HCT116 (cell line): ENCODE data around the gene CDH13. TPM values are rescaled to one million over a fixed set of nuclear protein-coding genes. Genes with fewer than 3 reads are reported as not detected.

Experiments used
- ATAC-seq: fragments of 200-7000 bp; cut with Tn5 transposase; 2 replicates; pipeline ENCODE4 v1.9.1; 2020; ENCODE audit warnings: mild to moderate bottlenecking, moderate library complexity
- BruUV-seq: library from RNA; stranded (reverse); fragments of 400-500 nt; replicated peaks from 2 replicates; lab custom pipeline; 2021; lab: Mats Ljungman, UMichigan
- CTCF ChIA-PET: fragments of 300-600 bp; sonication (Branson Sonifier 250); formaldehyde crosslinking; loops from one replicate; lab custom pipeline; 2021; ENCODE audit warnings: antibody characterized with exemption; lab: Charles Lee
- POLR2A ChIA-PET: fragments of 300-600, 350-600 bp; sonication (Branson Sonifier 250); formaldehyde crosslinking; loops from one replicate; lab custom pipeline; 2021; ENCODE audit warnings: antibody characterized with exemption; lab: Charles Lee
- RAD21 ChIA-PET, 2 experiments: fragments of 300-600 bp; sonication (Branson Sonifier 250); formaldehyde crosslinking; loops; one replicate each; lab custom pipeline; 2023; ENCODE audit warnings: low total read pairs in 2 of 2; ENCODE audit not compliant: uncharacterized antibody in 2 of 2, unreplicated experiment in 2 of 2, low non-redundant PET in 1 of 2; lab: Charles Lee
- DNase-seq: peaks from one replicate; pipeline ENCODE4 v3.0.0-alpha.2; 2010; ENCODE audit warnings: low read depth, low spot score
- H2AFZ ChIP-seq: fragments of 200-600 bp; shearing (Covaris generic), sonication (generic); 2 replicates; pipeline ENCODE4 v1.6.1; 2017; ENCODE audit warnings: low read depth, mixed run types, mixed read lengths, antibody characterized with exemption, low read length; ENCODE audit not compliant: poor library complexity, severe bottlenecking
- H3K27ac ChIP-seq: 2 replicates; pipeline ENCODE4 v1.5.1; 2012; ENCODE audit warnings: low read depth, low read length
- H3K27me3 ChIP-seq: fragments of 200-600 bp; sonication (generic); 2 replicates; pipeline ENCODE4 v1.6.1; 2016; ENCODE audit warnings: mixed run types, low read length, mixed read lengths; ENCODE audit not compliant: insufficient read depth
- H3K36me3 ChIP-seq, 2 experiments: fragments of 200-500 bp in 1 of 2; fragments of 200-600 bp in 1 of 2; sonication (Bioruptor generic) in 1 of 2; sonication (generic) in 1 of 2; 2 replicates each; pipeline versions ENCODE4 v1.5.1 to v1.6.1; 2014 to 2016; ENCODE audit warnings: low read length in 2 of 2, inconsistent platforms in 1 of 2, mixed read lengths in 1 of 2, mixed run types in 1 of 2; ENCODE audit not compliant: insufficient read depth in 2 of 2, control insufficient read depth in 1 of 2
- H3K4me1 ChIP-seq, 2 experiments: fragments of 200-600 bp in 1 of 2; sonication (generic) in 1 of 2; 2 replicates each; pipeline versions ENCODE4 v1.5.1 to v1.6.1; 2012 to 2017; ENCODE audit warnings: low read length in 2 of 2, inconsistent platforms in 1 of 2, mild to moderate bottlenecking in 1 of 2, mixed read lengths in 1 of 2, mixed run types in 1 of 2, moderate library complexity in 1 of 2; ENCODE audit not compliant: insufficient read depth in 2 of 2, control insufficient read depth in 1 of 2
- H3K4me2 ChIP-seq: fragments of 200-600 bp; sonication (generic); 2 replicates; pipeline ENCODE4 v1.6.1; 2017; ENCODE audit warnings: mixed run types, low read length, mixed read lengths
- H3K4me3 ChIP-seq, 2 experiments: fragments of 200-600 bp in 1 of 2; sonication (generic) in 1 of 2; replicated peaks in 1 of 2; 2 replicates each; pipeline ENCODE4 v1.5.1; 2011 to 2016; ENCODE audit warnings: low read length in 2 of 2, control low read depth in 1 of 2, low read depth in 1 of 2, mild to moderate bottlenecking in 1 of 2, mixed read lengths in 1 of 2, mixed run types in 1 of 2
- H3K79me2 ChIP-seq: fragments of 200-600 bp; sonication (generic); 2 replicates; pipeline ENCODE4 v1.6.1; 2017; ENCODE audit warnings: mild to moderate bottlenecking, mixed run types, low read length, moderate library complexity, mixed read lengths; ENCODE audit not compliant: insufficient read depth
- H3K9ac ChIP-seq: fragments of 200-600 bp; sonication (generic); 2 replicates; pipeline ENCODE4 v1.6.1; 2016; ENCODE audit warnings: low read length, mixed read lengths
- H3K9me2 ChIP-seq: fragments of 200-600 bp; sonication (generic), shearing (Covaris generic); 2 replicates; pipeline ENCODE4 v1.6.1; 2017; ENCODE audit warnings: mixed run types, mild to moderate bottlenecking, moderate library complexity; ENCODE audit not compliant: insufficient read depth
- H3K9me3 ChIP-seq, 2 experiments: fragments of 200-500 bp in 1 of 2; fragments of 200-600 bp in 1 of 2; sonication (Bioruptor generic) in 1 of 2; sonication (generic) in 1 of 2; 2 replicates each; pipeline ENCODE4 v1.6.1; 2014 to 2017; ENCODE audit warnings: low read length in 2 of 2, mixed read lengths in 2 of 2, inconsistent platforms in 1 of 2, low read depth in 1 of 2, mild to moderate bottlenecking in 1 of 2, mixed run types in 1 of 2, moderate library complexity in 1 of 2; ENCODE audit not compliant: control insufficient read depth in 1 of 2, insufficient read depth in 1 of 2
- H4K20me1 ChIP-seq: fragments of 200-600 bp; sonication (generic), shearing (Covaris generic); 2 replicates; pipeline ENCODE4 v1.6.1; 2017; ENCODE audit warnings: mixed run types, mild to moderate bottlenecking, moderate library complexity; ENCODE audit not compliant: insufficient read depth
- CBX3 ChIP-seq: IDR thresholded peaks from 2 replicates; pipeline ENCODE4 v1.6.1; 2012; ENCODE audit warnings: low read depth
- ELF1 ChIP-seq: IDR thresholded peaks from 2 replicates; pipeline ENCODE4 v1.6.1; 2012; ENCODE audit warnings: low read depth, borderline replicate concordance
- EZH2 ChIP-seq: fragments of 200-600 bp; sonication (generic); IDR thresholded peaks from 2 replicates; pipeline ENCODE4 v1.6.1; 2017; ENCODE audit warnings: antibody characterized with exemption, mixed run types
- EZH2phosphoT487 ChIP-seq: fragments of 200-600 bp; IDR thresholded peaks from 2 replicates; pipeline ENCODE4 v1.6.1; 2018; ENCODE audit warnings: antibody characterized with exemption, borderline replicate concordance
- POLR2A ChIP-seq: IDR thresholded peaks from 2 replicates; pipeline ENCODE4 v1.7.0; 2011; ENCODE audit warnings: borderline replicate concordance; ENCODE audit not compliant: insufficient read depth, insufficient read length; ENCODE audit errors: extremely low read depth
- SRF ChIP-seq: IDR thresholded peaks from 2 replicates; pipeline ENCODE4 v1.6.1; 2012; ENCODE audit warnings: low read depth
- YY1 ChIP-seq: IDR thresholded peaks from 2 replicates; pipeline ENCODE4 v1.6.1; 2011; ENCODE audit warnings: low read length, low read depth, moderate library complexity, mild to moderate bottlenecking; ENCODE audit not compliant: insufficient replicate concordance; ENCODE audit errors: extremely low read depth
- ZNF274 ChIP-seq: fragments of 200-500 bp; sonication (Bioruptor generic); IDR thresholded peaks from 2 replicates; pipeline ENCODE4 v1.6.1; 2014; ENCODE audit warnings: mild to moderate bottlenecking, low read depth, low read length, inconsistent platforms
- intact Hi-C: fragments of 100-400 bp; cut with micrococcal nuclease; formaldehyde crosslinking; loops from 2 replicates; pipeline ENCODE4 v1.10.0; 2022
- total RNA-seq: library from RNA; stranded (reverse); gene quantifications from one replicate; pipeline ENCODE4 v1.2.1, GENCODE V29; 2021; ENCODE audit not compliant: unreplicated experiment
- TF ChIP-seq, protein P1 (sequence below): IDR thresholded peaks from 2 replicates; pipeline ENCODE4 v1.6.1; 2011; ENCODE audit warnings: mild to moderate bottlenecking, low read length, moderate library complexity; ENCODE audit not compliant: insufficient replicate concordance; ENCODE audit errors: extremely low read depth

The CDH13 gene
- total RNA-seq, 1 experiment from 2014 or later: not detected

DNA sequence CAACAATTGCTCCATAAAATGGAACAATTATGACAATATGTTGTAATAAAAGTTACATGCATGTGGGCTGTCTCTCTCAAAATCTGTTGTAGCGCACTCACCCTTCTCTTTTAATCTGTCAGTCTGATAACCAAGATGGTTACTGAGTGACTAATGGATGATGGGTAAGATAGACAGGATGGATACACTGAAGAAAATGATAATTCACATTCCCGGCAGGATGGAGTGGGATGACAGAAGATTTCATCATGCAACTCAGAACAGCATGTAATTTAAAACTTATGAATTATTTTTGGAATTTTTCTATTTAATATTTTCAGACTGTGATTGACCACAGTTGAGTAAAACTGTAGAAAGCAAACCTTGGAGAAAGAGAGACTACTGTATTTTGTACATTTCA, 30.5 kb downstream of the CDH13 start (continued):
- TF ChIP-seq SRF: no peak
- no peak for TF ChIP-seq YY1
- TF ChIP-seq CBX3: no peak
- TF ChIP-seq, all 23 proteins: peak for 0

DNA sequence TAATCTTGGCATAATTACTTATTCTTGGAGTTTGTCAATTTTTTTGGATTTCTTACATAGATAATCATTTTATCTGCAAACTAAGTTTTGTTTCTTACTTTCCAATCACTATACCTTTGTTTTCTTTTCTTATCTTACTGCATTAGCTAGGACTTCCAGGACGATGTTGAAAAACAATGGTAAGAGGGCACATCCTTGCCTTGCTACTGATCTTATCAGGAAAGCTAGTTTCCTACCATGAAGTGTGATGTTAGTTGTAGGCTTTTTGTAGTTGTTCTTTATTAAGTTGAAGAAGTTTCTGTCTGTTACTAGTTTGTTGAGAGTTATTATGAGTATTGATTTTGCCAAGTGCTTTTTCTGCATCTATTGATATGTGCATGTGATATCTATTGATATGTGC, 31.0 kb downstream of the CDH13 start:
- H3K9me2 ChIP-seq: no peaks in the 10 kb centered on the region
- ChIA-PET CTCF (no interaction called here), RAD21 (no interaction called here), POLR2A (no interaction called here)
- peaks cover 17 to 27% of the 10 kb centered on the region in 2 experiments for H3K4me1 ChIP-seq
- ATAC-seq: no peak
- no peaks in the 10 kb centered on the region for H3K79me2 ChIP-seq
- H3K4me3 ChIP-seq: no peak overlapping the region
- no peak overlapping the region for H3K27ac ChIP-seq
- no peak for DNase-seq
- intact Hi-C loops: no loop called here
- H2AFZ ChIP-seq: no peak overlapping the region
- H3K9me3 ChIP-seq: no peaks in the 10 kb centered on the region
- H3K36me3 ChIP-seq: no peaks in the 10 kb centered on the region
- no peaks in the 10 kb centered on the region for H4K20me1 ChIP-seq
- no peak overlapping the region for H3K4me2 ChIP-seq
- no TSS peak for BruUV-seq
- TF ChIP-seq ZNF274 (no peak), EZH2phosphoT487 (no peak)
- H3K9ac ChIP-seq: no peak overlapping the region
- H3K27me3 ChIP-seq: peaks cover 11% of the 10 kb centered on the region; the same call in 1 of the 2 replicates

DNA sequence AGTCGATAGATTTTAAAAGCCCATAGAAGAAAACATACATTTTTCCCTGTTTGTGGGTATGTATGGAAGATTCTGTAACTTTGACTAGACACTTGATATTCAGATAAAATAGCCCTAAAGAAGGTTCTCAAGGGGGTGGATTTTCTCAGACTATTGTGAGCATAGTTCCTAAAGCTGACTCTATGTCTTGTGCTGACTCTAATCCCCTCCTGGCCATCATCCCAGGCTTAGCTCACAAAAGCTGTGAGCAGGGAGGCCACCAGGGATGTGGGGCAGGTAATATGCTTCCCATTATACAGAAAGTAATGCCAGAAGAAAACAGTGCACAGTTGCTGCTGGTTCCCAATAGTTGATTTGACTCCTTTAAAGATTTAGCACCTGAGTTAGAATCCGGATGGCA, 32.0 kb downstream of the CDH13 start:
- Histone ChIP-seq H2AFZ (no peak overlapping the region), H3K9me2 (no peaks in the 10 kb centered on the region), H4K20me1 (no peaks in the 10 kb centered on the region), H3K4me2 (no peak overlapping the region), H3K79me2 (no peaks in the 10 kb centered on the region), H3K36me3 (no peaks in the 10 kb centered on the region), H3K9ac (no peak overlapping the region), H3K27me3 (peaks cover 15% of the 10 kb centered on the region; the same call in 1 of the 2 replicates), H3K4me3 (no peak overlapping the region), H3K4me1 (peaks cover 7 to 17% of the 10 kb centered on the region in 2 experiments), H3K27ac (no peak overlapping the region), H3K9me3 (no peaks in the 10 kb centered on the region)
- BruUV-seq: no TSS peak
- ATAC-seq (no peak), DNase-seq (no peak)
- intact Hi-C loops: no loop called here
- ChIA-PET POLR2A (no interaction called here), RAD21 (no interaction called here), CTCF (no interaction called here)
- no peak for TF ChIP-seq EZH2
- TF ChIP-seq POLR2A: no peak
- TF ChIP-seq, protein P1, sequence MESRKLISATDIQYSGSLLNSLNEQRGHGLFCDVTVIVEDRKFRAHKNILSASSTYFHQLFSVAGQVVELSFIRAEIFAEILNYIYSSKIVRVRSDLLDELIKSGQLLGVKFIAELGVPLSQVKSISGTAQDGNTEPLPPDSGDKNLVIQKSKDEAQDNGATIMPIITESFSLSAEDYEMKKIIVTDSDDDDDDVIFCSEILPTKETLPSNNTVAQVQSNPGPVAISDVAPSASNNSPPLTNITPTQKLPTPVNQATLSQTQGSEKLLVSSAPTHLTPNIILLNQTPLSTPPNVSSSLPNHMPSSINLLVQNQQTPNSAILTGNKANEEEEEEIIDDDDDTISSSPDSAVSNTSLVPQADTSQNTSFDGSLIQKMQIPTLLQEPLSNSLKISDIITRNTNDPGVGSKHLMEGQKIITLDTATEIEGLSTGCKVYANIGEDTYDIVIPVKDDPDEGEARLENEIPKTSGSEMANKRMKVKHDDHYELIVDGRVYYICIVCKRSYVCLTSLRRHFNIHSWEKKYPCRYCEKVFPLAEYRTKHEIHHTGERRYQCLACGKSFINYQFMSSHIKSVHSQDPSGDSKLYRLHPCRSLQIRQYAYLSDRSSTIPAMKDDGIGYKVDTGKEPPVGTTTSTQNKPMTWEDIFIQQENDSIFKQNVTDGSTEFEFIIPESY: no peak
- TF ChIP-seq ELF1: no peak
- TF ChIP-seq CBX3: no peak
